Fibroblast of skin of left quadriceps (primary cell): ENCODE data around the gene SSTR4.

Source experiments
- DNase-seq, 2 experiments: peaks; one replicate each; pipeline ENCODE4 v3.0.0-alpha.2; 2013; ENCODE audit warnings: low read depth in 2 of 2

Gene SSTR4

GRCh38 chr20:23065266-23066201 is 30.4 kb downstream of the SSTR4 start:
- no peak for DNase-seq

- DNase-seq = no peak
Measured at GRCh38 chr20:23066772-23067171, 31.7 kb downstream of the SSTR4 start.

DNA sequence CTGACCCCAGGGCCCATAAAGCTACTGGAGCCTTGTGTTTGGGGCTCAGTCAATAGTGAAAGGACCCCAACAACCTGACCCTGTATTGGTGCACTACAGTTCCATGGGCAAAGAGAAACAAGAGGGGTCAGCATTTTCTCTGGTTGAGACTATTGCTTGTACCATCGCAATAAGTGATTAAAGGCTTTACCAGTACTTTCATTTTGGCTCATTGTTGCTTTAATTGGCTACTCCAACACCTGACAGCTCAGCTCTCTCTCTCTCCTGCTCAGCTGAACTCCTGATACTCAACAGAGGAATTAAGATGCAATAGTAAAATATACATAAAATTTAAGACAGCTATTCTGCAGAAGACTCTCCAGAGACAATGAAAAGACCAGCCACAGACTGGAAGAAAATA is 33.2 kb downstream of the SSTR4 start:
- DNase-seq = no peak

DNA sequence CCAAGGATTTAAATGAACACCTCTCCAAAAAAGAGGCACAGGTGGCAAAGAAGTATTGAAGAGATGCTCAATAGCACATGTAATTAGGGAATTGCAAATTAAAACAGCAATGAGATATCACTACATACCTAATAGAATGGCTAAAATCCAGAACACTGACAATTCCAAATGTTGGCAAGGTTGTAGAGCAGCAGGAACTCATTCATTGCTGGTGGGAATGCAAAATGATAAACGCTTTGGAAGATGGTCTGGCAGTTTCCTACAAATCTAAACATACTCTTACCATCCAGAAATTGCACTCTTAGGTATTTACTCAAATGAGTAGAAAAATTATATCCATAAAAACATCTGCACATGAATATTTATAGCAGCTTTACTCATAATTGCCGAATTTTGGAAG is 34.0 kb downstream of the SSTR4 start:
- no peak for DNase-seq

- DNase-seq = no peak
Measured at GRCh38 chr20:23071398-23071797, 36.3 kb downstream of the SSTR4 start.

DNA sequence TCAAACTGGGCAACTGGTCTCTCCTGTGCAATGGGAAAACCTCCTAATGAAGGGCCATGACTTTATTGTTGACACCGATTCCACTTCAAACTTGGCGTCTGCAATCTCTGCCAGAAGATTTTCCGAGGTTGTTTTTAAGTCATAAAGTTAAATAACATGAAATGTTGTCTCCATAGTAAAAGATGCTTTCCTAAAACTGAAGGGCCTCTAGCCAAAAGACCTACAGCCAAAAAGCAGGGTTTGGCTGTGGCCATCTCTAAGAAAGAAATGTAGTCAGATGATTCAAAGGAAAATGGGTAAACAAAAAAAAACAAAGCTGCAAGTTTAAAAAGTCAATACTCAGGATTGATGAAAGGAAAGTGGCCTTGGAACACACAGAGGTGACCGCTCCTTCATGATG is 36.9 kb downstream of the SSTR4 start:
- DNase-seq = no peak

DNA sequence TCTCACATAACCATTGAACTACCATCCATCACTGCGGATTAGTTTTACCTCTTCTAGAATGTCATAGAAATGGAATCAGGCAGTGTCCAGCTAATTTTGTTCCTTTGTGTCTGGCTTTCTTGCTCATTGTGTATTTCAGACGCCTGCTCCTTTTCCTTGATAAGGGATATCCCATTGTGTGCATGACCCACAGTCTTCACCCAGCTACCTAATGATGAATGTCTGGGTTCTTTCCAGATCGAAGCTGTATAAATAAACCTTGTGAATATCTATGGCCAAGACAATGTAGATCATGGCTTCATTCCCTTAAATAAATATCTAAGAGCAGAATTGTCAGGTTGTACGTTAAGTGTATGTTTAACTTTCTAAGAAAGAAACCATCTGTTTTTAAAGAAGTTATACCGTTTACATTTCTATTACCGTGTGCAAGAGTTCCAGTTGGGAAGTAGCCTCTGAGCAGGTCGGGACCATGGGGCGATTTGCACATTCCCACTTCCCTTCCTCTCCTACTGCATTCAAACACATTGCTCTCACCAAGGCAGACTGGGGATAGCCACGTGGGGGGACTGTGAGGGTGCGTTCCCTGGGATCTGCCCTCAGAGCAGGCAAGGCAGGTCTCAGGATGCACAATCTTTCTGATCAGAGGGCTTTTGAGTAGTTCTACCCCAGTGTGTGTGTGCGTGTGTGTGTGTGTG is 37.9 kb downstream of the SSTR4 start:
- DNase-seq = no peak

GRCh38 chr20:23074052-23074451 is 38.9 kb downstream of the SSTR4 start:
- no peak for DNase-seq

GRCh38 chr20:23077277-23077676 is 42.2 kb downstream of the SSTR4 start:
- no peak for DNase-seq

GRCh38 chr20:23078351-23079015 is 43.4 kb downstream of the SSTR4 start:
- DNase-seq = no peak

GRCh38 chr20:23079016-23079351 is 43.9 kb downstream of the SSTR4 start:
- no peak for DNase-seq

DNA sequence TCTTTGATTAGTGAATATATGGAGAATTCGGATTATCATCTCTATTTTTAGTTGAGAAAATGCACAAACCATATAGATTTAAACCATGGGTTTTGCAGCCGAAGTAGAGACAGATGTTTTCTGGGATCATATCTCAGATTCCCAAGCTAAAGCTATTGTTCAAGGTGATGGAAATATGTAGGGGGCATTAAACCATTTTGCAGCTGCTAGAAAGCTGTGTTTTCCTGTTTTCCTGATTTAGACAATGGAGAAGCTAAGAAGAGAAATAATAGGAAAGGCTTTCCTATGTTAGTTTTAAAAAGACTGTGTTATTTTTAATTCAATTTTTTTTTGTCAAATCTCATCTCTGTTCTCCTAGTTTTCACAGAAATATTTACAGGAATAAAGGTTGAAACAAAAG is 44.8 kb downstream of the SSTR4 start:
- no peak for DNase-seq

DNA sequence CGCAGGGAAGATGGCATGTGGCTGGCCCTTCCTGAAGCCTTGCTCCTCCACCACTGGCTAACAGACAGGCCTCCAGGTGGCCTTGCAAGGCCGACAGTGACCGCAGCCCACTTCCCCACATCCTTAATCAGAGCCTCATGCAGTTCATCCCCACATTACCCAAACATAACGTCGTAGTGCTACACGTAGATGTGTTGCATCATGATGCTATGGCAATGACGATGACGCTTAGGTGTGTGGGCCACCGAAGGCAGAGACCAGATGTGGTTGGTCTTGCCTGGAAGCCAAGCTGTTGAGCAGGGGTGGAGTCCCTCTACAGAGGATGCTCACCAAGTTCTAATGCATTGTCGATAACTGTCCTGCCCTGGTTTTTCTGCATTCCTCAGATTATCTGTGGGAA is 45.4 kb downstream of the SSTR4 start:
- no peak for DNase-seq

DNA sequence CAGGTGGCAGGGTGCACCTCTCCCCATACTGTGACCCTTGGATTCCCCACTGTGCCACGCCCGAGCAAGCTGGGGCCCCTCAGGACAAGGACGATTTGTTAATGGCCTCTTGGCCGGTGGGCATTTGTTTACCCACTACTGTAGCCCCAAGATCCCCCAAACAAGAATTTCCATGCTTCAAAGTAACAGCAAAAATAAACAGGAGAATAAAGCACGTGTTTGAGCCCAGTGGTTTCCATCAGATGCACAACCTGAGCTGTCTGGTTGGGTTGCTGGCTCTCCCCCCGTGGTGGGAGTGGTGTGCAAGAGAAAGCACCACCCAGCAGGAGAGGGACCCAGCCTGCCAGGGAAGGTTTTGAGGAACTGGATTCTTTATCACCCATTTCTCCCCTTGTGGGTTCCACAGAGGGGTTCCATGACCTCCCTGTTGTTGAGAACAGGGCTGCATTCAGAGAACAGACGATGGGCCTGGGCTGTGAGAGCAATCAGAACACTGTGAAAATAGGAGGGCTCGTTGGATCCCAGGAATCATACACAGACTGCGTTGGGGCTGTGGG is 46.2 kb downstream of the SSTR4 start:
- no peak for DNase-seq

DNA sequence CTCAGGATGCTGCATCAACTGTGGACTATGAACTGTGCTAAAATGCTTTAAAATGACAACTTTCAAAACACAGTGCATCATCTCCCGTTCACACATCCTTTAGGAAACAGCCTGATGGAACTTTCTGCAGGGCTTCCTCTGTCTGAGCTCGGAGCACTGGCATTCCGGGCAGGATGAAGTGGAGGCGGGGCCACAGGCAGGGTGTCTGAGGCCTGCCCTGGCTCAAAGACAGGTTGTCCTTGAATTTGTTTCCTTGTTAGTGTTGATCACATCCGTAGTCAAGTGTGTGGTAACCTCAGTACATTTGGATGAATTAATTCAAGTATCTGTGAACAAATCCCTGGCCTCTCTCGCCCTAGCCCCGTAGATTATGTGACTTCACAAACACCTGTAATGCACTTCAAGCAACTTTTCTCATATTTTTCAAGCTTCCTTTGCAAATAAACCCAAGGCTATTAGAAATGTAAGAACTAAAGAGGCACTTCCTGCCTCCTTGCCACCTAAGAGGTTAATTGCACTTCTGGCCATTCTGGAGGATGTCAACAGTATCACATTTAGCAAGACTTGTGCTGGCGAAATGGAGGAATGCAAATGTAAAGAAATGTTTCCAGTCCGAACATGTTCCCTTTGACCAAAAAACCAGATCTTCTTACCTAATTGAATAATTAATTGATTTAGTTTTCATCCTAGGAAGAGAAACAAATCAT is 47.9 kb downstream of the SSTR4 start:
- DNase-seq = no peak

DNA sequence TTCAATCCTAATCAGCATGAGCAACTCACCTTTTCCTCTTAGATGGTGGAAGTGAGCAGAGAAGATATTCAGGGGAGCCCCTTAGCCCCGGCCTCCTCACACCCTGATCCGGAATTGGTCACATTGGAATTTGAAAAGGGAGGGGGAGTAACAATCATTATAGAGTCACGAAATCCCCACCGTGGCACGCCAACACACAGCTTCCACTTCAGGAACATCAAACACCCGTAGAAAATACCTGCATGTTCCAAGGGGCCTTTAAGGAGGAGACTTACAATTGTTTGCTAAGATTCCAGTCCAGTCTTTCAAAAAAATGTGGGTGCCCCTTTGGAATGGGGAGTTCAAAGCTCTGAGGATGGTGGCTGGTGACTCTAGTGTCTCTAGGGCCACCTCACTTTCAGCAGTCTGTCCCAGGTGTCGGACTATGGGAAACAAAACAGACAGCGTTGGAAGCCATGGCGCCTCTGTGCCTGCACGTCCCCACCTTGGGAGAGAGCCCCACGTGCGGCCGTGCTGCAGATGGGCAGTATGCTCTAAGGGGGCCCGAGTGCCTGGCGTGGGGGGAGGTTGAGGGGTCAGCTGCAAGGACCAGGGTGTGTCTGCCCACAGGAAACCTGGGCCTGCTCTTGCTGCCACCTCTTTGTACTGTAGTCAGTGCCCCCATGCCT is 48.6 kb downstream of the SSTR4 start:
- DNase-seq = no peak

- no peak for DNase-seq
Measured at GRCh38 chr20:23084282-23084844, 49.3 kb downstream of the SSTR4 start.

GRCh38 chr20:23084845-23085365 is 49.8 kb downstream of the SSTR4 start:
- DNase-seq = no peak

GRCh38 chr20:23085436-23086055 is 50.4 kb downstream of the SSTR4 start:
- DNase-seq = no peak

DNA sequence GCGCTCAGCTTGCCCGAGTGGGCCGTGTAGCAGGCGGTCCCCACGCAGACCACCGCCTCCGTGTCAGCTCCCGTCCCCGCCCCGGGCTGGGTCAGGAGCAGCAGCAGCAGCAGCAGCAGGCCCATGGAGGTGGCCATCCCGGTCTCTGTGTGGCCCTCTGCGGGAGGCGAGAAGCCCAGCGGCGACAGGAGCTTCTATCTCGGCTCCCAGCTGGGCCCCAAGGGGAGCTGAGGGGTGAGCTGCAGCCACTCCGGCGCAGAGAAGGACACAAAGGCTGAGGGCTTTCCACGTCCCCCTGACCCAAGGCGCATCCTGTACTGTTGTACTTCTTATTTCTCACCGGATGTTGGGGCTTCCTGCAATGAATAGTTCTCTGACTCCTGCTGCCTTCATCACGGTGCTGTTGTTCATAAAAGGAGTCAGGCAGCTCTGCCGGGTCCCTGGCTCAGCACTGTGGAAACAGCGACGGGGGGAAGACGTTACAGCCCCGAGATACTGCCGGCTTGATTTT is 51.0 kb downstream of the SSTR4 start, which contains the start of gene CD93:
CD93 (minus strand) TSS at position 269 of the 511 bp plus-strand sequence; CDS start at position 137, 132 bp downstream.
- no peak for DNase-seq
